Measurements from ENCODE around the gene ANKRD2.
"Not testable (repeated sequence)": the region's sequence is repeated elsewhere in the genome, so short reads cannot be mapped to it uniquely, and the experiment has no call there.

The ANKRD2 gene

GRCh38 chr10:97543025-97543546, 29.5 kb upstream of the ANKRD2 start:
- in situ Hi-C loops (cut with HindIII; ENCODE audit: low sequenced_read_pairs): no loop called here

GRCh38 chr10:97546456-97547270, 25.9 kb upstream of the ANKRD2 start:
- in situ Hi-C loops (cut with HindIII; ENCODE audit: low sequenced_read_pairs): no loop called here

- in situ Hi-C loops (cut with HindIII; ENCODE audit: low sequenced_read_pairs): no loop called here
Measured at GRCh38 chr10:97547271-97547600, 25.3 kb upstream of the ANKRD2 start.

GRCh38 chr10:97547962-97548361, 24.6 kb upstream of the ANKRD2 start:
- in situ Hi-C loops (cut with HindIII; ENCODE audit: low sequenced_read_pairs): no loop called here

- in situ Hi-C loops (cut with HindIII; ENCODE audit: low sequenced_read_pairs): no loop called here
Measured at GRCh38 chr10:97548828-97549455, 23.6 kb upstream of the ANKRD2 start.

- in situ Hi-C loops (cut with HindIII; ENCODE audit: low sequenced_read_pairs): no loop called here
Measured at GRCh38 chr10:97549587-97550322, 22.8 kb upstream of the ANKRD2 start.

GRCh38 chr10:97550336-97551149, 22.0 kb upstream of the ANKRD2 start:
- in situ Hi-C loops (cut with HindIII; ENCODE audit: low sequenced_read_pairs): no loop called here

- in situ Hi-C loops (cut with HindIII; ENCODE audit: low sequenced_read_pairs): no loop called here
Measured at GRCh38 chr10:97551271-97551670, 21.3 kb upstream of the ANKRD2 start.

GRCh38 chr10:97553575-97554031, 19.0 kb upstream of the ANKRD2 start:
- in situ Hi-C loops (cut with HindIII; ENCODE audit: low sequenced_read_pairs): no loop called here

GRCh38 chr10:97554336-97554735, 18.2 kb upstream of the ANKRD2 start:
- in situ Hi-C loops (cut with HindIII; ENCODE audit: low sequenced_read_pairs): not testable (repeated sequence)

GRCh38 chr10:97555541-97555940, 17.0 kb upstream of the ANKRD2 start:
- in situ Hi-C loops (cut with HindIII; ENCODE audit: low sequenced_read_pairs): not testable (repeated sequence)

GRCh38 chr10:97560731-97561381, 11.7 kb upstream of the ANKRD2 start:
- in situ Hi-C loops (cut with HindIII; ENCODE audit: low sequenced_read_pairs): not testable (repeated sequence)

- in situ Hi-C loops (cut with HindIII; ENCODE audit: low sequenced_read_pairs): not testable (repeated sequence)
Measured at GRCh38 chr10:97561386-97562077, 11.0 kb upstream of the ANKRD2 start.

- in situ Hi-C loops (cut with HindIII; ENCODE audit: low sequenced_read_pairs): not testable (repeated sequence)
Measured at GRCh38 chr10:97562329-97562728, 10.2 kb upstream of the ANKRD2 start.

- in situ Hi-C loops (cut with HindIII; ENCODE audit: low sequenced_read_pairs): no loop called here
Measured at GRCh38 chr10:97563337-97563736, 9.2 kb upstream of the ANKRD2 start.

- in situ Hi-C loops (cut with HindIII; ENCODE audit: low sequenced_read_pairs): no loop called here
Measured at GRCh38 chr10:97564776-97565175, 7.8 kb upstream of the ANKRD2 start.

GRCh38 chr10:97566336-97566996, 6.1 kb upstream of the ANKRD2 start:
- in situ Hi-C loops (cut with HindIII; ENCODE audit: low sequenced_read_pairs): no loop called here

- in situ Hi-C loops (cut with HindIII; ENCODE audit: low sequenced_read_pairs): no loop called here
Measured at GRCh38 chr10:97567891-97568290, 4.7 kb upstream of the ANKRD2 start.

Data from DLD1 (cell line).